B cell (primary cell): ENCODE data around the gene ZDHHC14.

Experiments
- EZH2 ChIP-seq: IDR thresholded peaks from 2 replicates; pipeline ENCODE4 v1.6.1; 2012; ENCODE audit warnings: borderline replicate concordance, low read depth, mild to moderate bottlenecking, moderate library complexity, low read length; ENCODE audit not compliant: insufficient read depth, poor library complexity, severe bottlenecking
- TF ChIP-seq, protein P1 (sequence below): fragments of 200-600 bp; IDR thresholded peaks from one replicate; pipeline ENCODE4 v1.8.0; 2022; ENCODE audit warnings: antibody characterized with exemption, mild to moderate bottlenecking

DNA sequence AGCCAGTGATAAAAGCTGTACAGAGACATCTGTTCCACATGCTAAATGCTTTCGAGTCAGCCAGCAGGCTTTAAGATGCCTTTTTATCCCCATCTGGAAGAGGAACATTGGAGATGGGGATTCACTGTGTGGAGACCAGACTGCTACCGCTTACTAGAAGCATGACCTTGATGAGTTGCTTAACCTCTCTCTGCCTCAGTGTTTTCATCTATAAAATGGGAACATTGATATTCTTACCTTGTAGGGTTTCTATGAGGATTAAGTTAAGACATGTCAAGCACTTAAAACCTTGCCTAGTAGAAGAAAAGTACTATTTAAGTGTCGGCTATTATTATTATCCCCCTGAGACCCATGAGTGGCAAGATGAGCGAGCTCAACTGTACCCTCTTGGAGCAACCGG is 276.8 kb downstream of the ZDHHC14 start:
- TF ChIP-seq, protein P1, sequence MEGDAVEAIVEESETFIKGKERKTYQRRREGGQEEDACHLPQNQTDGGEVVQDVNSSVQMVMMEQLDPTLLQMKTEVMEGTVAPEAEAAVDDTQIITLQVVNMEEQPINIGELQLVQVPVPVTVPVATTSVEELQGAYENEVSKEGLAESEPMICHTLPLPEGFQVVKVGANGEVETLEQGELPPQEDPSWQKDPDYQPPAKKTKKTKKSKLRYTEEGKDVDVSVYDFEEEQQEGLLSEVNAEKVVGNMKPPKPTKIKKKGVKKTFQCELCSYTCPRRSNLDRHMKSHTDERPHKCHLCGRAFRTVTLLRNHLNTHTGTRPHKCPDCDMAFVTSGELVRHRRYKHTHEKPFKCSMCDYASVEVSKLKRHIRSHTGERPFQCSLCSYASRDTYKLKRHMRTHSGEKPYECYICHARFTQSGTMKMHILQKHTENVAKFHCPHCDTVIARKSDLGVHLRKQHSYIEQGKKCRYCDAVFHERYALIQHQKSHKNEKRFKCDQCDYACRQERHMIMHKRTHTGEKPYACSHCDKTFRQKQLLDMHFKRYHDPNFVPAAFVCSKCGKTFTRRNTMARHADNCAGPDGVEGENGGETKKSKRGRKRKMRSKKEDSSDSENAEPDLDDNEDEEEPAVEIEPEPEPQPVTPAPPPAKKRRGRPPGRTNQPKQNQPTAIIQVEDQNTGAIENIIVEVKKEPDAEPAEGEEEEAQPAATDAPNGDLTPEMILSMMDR: no peak
- no peak for TF ChIP-seq EZH2
